ENCODE data around the gene CYTH4. TPM values are rescaled to one million over a fixed set of nuclear protein-coding genes. Genes with fewer than 3 reads are reported as not detected.

Gene CYTH4
- total and polyA plus RNA-seq, 10 of the 15 experiments (the other 5 are each of a cell fraction or from before 2014, with no cell fraction given): 1.5 to 27.3 (median 16.9) TPM

DNA sequence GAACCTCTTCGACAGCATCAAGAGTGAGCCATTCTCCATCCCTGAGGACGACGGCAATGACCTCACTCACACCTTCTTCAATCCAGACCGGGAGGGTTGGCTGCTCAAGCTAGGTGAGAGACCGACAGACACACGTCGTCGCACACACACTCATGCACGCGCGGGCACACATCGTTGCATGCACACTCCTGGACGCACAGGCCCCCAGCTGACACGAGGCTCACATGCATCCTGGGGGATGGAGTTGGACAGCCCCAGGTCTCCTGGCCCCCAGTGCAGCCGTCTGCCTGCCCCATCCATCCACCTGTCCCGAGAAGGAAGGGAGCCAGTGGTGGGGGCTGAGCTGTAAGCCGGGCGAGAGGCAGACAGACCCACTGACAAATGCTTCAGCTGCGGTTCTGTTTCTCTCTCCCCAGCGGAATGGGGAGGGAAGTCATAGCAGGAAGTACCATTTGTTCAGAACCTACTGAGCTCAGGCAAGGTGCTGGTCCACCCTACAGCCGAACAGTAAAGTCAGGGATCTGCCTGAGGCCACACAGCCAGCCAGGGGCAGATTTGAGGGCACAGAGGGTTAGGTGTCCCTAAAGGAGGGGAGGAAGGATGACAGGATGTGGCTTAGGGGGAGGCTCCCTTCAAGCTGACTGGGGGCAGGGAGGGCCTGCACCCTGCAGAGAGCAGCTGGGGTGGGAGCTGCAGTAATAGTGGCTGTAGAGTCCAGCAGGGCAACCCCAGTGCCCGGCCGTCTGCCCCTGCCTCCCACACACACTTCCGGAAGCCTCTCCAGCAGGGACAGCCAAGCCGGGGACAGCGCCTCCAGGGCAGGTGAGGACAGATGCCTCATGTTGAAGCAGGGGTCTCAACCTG, 27.1 kb downstream of the CYTH4 start:
- Histone ChIP-seq H3K79me2 (ENCODE audit: control insufficient read depth, insufficient read depth, low read length) (0 out of 2 replicates have a peak, but pooled peaks cover 1% of the 10 kb centered on the region), H3K4me3 (no peak overlapping the region; the same call in 1 of the 2 replicates), H3K27ac (ENCODE audit: control insufficient read depth, insufficient read depth) (peak overlapping the region; percentile 91), H3K9me3 (replicated peaks; ENCODE audit: control insufficient read depth, insufficient read depth, low read length) (no peaks in the 10 kb centered on the region), H4K20me1 (ENCODE audit: control insufficient read depth, insufficient read depth) (no peaks in the 10 kb centered on the region), H3K27me3 (replicated peaks in 1 of 2; ENCODE audit: control insufficient read depth in 2 of 2, insufficient read depth in 2 of 2, low read length in 1 of 2) (no peaks in the 10 kb centered on the region), H3K4me2 (ENCODE audit: control insufficient read depth, insufficient read depth) (peak overlapping the region; percentile 79), H3K9ac (ENCODE audit: control insufficient read depth, insufficient read depth, low read length) (peak overlapping the region; percentile 59), H2AFZ (ENCODE audit: control insufficient read depth, low read depth, low read length) (no peak overlapping the region; the same call in 1 of the 2 replicates), H3K36me3 (ENCODE audit: control insufficient read depth in 2 of 2, insufficient read depth in 2 of 2, low read length in 1 of 2) (peaks cover 0 to 13% of the 10 kb centered on the region in 2 experiments; a peak in 1 of 4 replicates), H3K4me1 (ENCODE audit: control insufficient read depth, insufficient read depth, low read length) (peaks cover 74% of the 10 kb centered on the region)
- ChIA-PET RAD21 (ENCODE audit: unreplicated experiment) (interaction anchor here (0.7 to 3.2 kb wide), 15 partner anchors 8 to 258 kb away, joined by 3 to 15 read pairs (median 5); partner anchors contain the start of gene CYTH4), POLR2A (interaction anchor here (0.6 to 2.8 kb wide), 8 partner anchors 22 to 147 kb away, joined by 3 to 12 read pairs (median 4); partner anchors contain the start of gene CYTH4), CTCF (interaction anchor here (0.7 to 10.1 kb wide), 12 partner anchors 9 to 149 kb away, joined by 3 to 181 read pairs (median 4); partner anchors contain the start of gene CYTH4), SMC1A (ENCODE audit: uncharacterized antibody, unreplicated experiment) (interaction anchor here (0.6 to 3.4 kb wide), 15 partner anchors 23 to 1808 kb away, joined by 3 to 25 read pairs (median 4); partner anchors contain the start of gene CYTH4)
- BruUV-seq (replicated peaks): no TSS peak
- intact Hi-C loops (cut with micrococcal nuclease; ENCODE audit: unreplicated experiment) (loop anchor here (10.0 kb wide), 1 partner anchor 255 kb away; the partner anchor contains the start of gene CDC42EP1), in situ Hi-C loops (cut with MboI) (no loop called here)
- FAIRE-seq: peak; percentile 38
- DNase-seq (ENCODE audit: low read depth, low spot score): peak; percentile 55
- 9% methylated on average over 26 of the region's 26 CpGs for WGBS (ENCODE audit: insufficient coverage, insufficient replicate concordance, low lambda C conversion rate, missing lambda C conversion rate)
- ATAC-seq: peak; percentile 55
- TF ChIP-seq BHLHE40 (IDR thresholded peaks at IDR 0.05; ENCODE audit: borderline replicate concordance in 1 of 2, low read depth in 2 of 2, low read length in 1 of 2): peak in 1 of 2 experiments; percentile 50; a peak in 2 of 4 replicates
- TF ChIP-seq IRF4 (IDR thresholded peaks at IDR 0.05; ENCODE audit: low read depth, low read length): peak; percentile 43; the same call in 1 of the 2 replicates
- peak; percentile 55; the same call in 1 of the 2 replicates for TF ChIP-seq MTA2 (IDR thresholded peaks at IDR 0.05; ENCODE audit: low read depth)
- TF ChIP-seq NBN (IDR thresholded peaks at IDR 0.05): 0 out of 2 replicates have a peak, but pooled peaks have one; percentile 42
- TF ChIP-seq CHD2 (IDR thresholded peaks at IDR 0.05; ENCODE audit: borderline replicate concordance, low read depth, low read length): peak; percentile 77; the same call in 1 of the 2 replicates
- TF ChIP-seq TCF12 (IDR thresholded peaks at IDR 0.05; ENCODE audit: low read depth, low read length): peak; percentile 69; the same call in 1 of the 2 replicates
- TF ChIP-seq LARP7 (IDR thresholded peaks at IDR 0.05): 0 out of 2 replicates have a peak, but pooled peaks have one; percentile 36
- TF ChIP-seq GATAD2B (conservative IDR thresholded peaks at IDR 0.05; ENCODE audit: low read depth): peak; percentile 68; the same call in 1 of the 2 replicates
- TF ChIP-seq MYB (IDR thresholded peaks at IDR 0.05; ENCODE audit: borderline replicate concordance, low read depth, low read length): no peak
- peak; percentile 58; the same call in 1 of the 2 replicates for TF ChIP-seq HDGF (IDR thresholded peaks at IDR 0.05)
- peak; percentile 49 for TF ChIP-seq NR2F1 (conservative IDR thresholded peaks at IDR 0.05)
- no peak for TF ChIP-seq ZNF384 (IDR thresholded peaks at IDR 0.05; ENCODE audit: borderline replicate concordance, low read depth, low read length)
- TF ChIP-seq POU2F2 (IDR thresholded peaks at IDR 0.05; ENCODE audit: borderline replicate concordance, low read depth, low read length): 0 out of 3 replicates have a peak, but pooled peaks have one; percentile 19
- peak; percentile 78 for TF ChIP-seq EED (IDR thresholded peaks at IDR 0.05; ENCODE audit: low read depth)
- TF ChIP-seq, protein P1, sequence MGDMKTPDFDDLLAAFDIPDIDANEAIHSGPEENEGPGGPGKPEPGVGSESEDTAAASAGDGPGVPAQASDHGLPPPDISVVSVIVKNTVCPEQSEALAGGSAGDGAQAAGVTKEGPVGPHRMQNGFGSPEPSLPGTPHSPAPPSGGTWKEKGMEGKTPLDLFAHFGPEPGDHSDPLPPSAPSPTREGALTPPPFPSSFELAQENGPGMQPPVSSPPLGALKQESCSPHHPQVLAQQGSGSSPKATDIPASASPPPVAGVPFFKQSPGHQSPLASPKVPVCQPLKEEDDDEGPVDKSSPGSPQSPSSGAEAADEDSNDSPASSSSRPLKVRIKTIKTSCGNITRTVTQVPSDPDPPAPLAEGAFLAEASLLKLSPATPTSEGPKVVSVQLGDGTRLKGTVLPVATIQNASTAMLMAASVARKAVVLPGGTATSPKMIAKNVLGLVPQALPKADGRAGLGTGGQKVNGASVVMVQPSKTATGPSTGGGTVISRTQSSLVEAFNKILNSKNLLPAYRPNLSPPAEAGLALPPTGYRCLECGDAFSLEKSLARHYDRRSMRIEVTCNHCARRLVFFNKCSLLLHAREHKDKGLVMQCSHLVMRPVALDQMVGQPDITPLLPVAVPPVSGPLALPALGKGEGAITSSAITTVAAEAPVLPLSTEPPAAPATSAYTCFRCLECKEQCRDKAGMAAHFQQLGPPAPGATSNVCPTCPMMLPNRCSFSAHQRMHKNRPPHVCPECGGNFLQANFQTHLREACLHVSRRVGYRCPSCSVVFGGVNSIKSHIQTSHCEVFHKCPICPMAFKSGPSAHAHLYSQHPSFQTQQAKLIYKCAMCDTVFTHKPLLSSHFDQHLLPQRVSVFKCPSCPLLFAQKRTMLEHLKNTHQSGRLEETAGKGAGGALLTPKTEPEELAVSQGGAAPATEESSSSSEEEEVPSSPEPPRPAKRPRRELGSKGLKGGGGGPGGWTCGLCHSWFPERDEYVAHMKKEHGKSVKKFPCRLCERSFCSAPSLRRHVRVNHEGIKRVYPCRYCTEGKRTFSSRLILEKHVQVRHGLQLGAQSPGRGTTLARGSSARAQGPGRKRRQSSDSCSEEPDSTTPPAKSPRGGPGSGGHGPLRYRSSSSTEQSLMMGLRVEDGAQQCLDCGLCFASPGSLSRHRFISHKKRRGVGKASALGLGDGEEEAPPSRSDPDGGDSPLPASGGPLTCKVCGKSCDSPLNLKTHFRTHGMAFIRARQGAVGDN (IDR thresholded peaks at IDR 0.05): peak; percentile 69
- TF ChIP-seq, protein P2, sequence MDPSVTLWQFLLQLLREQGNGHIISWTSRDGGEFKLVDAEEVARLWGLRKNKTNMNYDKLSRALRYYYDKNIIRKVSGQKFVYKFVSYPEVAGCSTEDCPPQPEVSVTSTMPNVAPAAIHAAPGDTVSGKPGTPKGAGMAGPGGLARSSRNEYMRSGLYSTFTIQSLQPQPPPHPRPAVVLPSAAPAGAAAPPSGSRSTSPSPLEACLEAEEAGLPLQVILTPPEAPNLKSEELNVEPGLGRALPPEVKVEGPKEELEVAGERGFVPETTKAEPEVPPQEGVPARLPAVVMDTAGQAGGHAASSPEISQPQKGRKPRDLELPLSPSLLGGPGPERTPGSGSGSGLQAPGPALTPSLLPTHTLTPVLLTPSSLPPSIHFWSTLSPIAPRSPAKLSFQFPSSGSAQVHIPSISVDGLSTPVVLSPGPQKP (IDR thresholded peaks at IDR 0.05; ENCODE audit: low read depth, low read length): 0 out of 2 replicates have a peak, but pooled peaks have one; percentile 24

Measured in GM12878 (cell line).